Measurements from ENCODE around the gene LASP1.

Gene LASP1

GRCh38 chr17:38871247-38872015, 1.6 kb downstream of the LASP1 start:
- peaks cover 4% of the 10 kb centered on the region; the same call in 1 of the 2 replicates for H3K36me3 ChIP-seq (ENCODE audit: insufficient read depth, low read length)
- H2AFZ ChIP-seq (ENCODE audit: low read length): no peak overlapping the region
- H3K4me1 ChIP-seq (ENCODE audit: insufficient read depth, low read length, severe bottlenecking): peaks cover 65% of the 10 kb centered on the region
- peaks cover 5% of the 10 kb centered on the region; the same call in 1 of the 2 replicates for H3F3A ChIP-seq (ENCODE audit: insufficient read depth, low read length)
- H3K9ac ChIP-seq (ENCODE audit: low read length): peak overlapping the region; percentile 91
- peak overlapping the region; percentile 90 for H3K4me2 ChIP-seq (ENCODE audit: low read length)
- no peaks in the 10 kb centered on the region for H4K20me1 ChIP-seq (ENCODE audit: insufficient read depth, low read length)
- no peaks in the 10 kb centered on the region for H3K9me2 ChIP-seq (ENCODE audit: low read depth, low read length)
- TF ChIP-seq EZH2 (IDR thresholded peaks at IDR 0.05; ENCODE audit: borderline replicate concordance, low read length): no peak
- TF ChIP-seq CTCF (IDR thresholded peaks at IDR 0.05; ENCODE audit: low read length): peak; percentile 19; the same call in 1 of the 2 replicates
- H3K27me3 ChIP-seq (ENCODE audit: insufficient read depth, low read length): no peaks in the 10 kb centered on the region
- peak overlapping the region; percentile 87 for H3K27ac ChIP-seq (ENCODE audit: low read depth, low read length, poor library complexity, severe bottlenecking)
- H3K4me3 ChIP-seq (ENCODE audit: low read depth, low read length, poor library complexity, severe bottlenecking): peak overlapping the region; percentile 93
- H3K79me2 ChIP-seq (ENCODE audit: insufficient read depth, low read length): peaks cover 45% of the 10 kb centered on the region
- no peaks in the 10 kb centered on the region for H3K9me3 ChIP-seq (ENCODE audit: low read length)

GRCh38 chr17:38872027-38872511, 2.2 kb downstream of the LASP1 start:
- H3K9me2 ChIP-seq (ENCODE audit: low read depth, low read length): no peaks in the 10 kb centered on the region
- peaks cover 45% of the 10 kb centered on the region for H3K79me2 ChIP-seq (ENCODE audit: insufficient read depth, low read length)
- H3K4me1 ChIP-seq (ENCODE audit: insufficient read depth, low read length, severe bottlenecking): peaks cover 68% of the 10 kb centered on the region
- H4K20me1 ChIP-seq (ENCODE audit: insufficient read depth, low read length): no peaks in the 10 kb centered on the region
- peak overlapping the region; percentile 91 for H3K9ac ChIP-seq (ENCODE audit: low read length)
- peak overlapping the region; percentile 87 for H3K27ac ChIP-seq (ENCODE audit: low read depth, low read length, poor library complexity, severe bottlenecking)
- H3F3A ChIP-seq (ENCODE audit: insufficient read depth, low read length): peaks cover 5% of the 10 kb centered on the region; the same call in 1 of the 2 replicates
- no peaks in the 10 kb centered on the region for H3K9me3 ChIP-seq (ENCODE audit: low read length)
- peak overlapping the region; percentile 90 for H3K4me2 ChIP-seq (ENCODE audit: low read length)
- no peaks in the 10 kb centered on the region for H3K27me3 ChIP-seq (ENCODE audit: insufficient read depth, low read length)
- H2AFZ ChIP-seq (ENCODE audit: low read length): no peak overlapping the region
- TF ChIP-seq CTCF (IDR thresholded peaks at IDR 0.05; ENCODE audit: low read length): no peak
- TF ChIP-seq EZH2 (IDR thresholded peaks at IDR 0.05; ENCODE audit: borderline replicate concordance, low read length): no peak
- H3K36me3 ChIP-seq (ENCODE audit: insufficient read depth, low read length): peaks cover 4% of the 10 kb centered on the region; the same call in 1 of the 2 replicates
- peak overlapping the region; percentile 93 for H3K4me3 ChIP-seq (ENCODE audit: low read depth, low read length, poor library complexity, severe bottlenecking)

- H3K27me3 ChIP-seq (ENCODE audit: insufficient read depth, low read length): no peaks in the 10 kb centered on the region
- peak overlapping the region; percentile 87 for H3K27ac ChIP-seq (ENCODE audit: low read depth, low read length, poor library complexity, severe bottlenecking)
- TF ChIP-seq CTCF (IDR thresholded peaks at IDR 0.05; ENCODE audit: low read length) (no peak), EZH2 (IDR thresholded peaks at IDR 0.05; ENCODE audit: borderline replicate concordance, low read length) (no peak)
- no peak overlapping the region for H2AFZ ChIP-seq (ENCODE audit: low read length)
- no peaks in the 10 kb centered on the region for H3K9me2 ChIP-seq (ENCODE audit: low read depth, low read length)
- H3K4me3 ChIP-seq (ENCODE audit: low read depth, low read length, poor library complexity, severe bottlenecking): peak overlapping the region; percentile 93
- H3F3A ChIP-seq (ENCODE audit: insufficient read depth, low read length): peaks cover 2% of the 10 kb centered on the region; the same call in 1 of the 2 replicates
- no peaks in the 10 kb centered on the region for H4K20me1 ChIP-seq (ENCODE audit: insufficient read depth, low read length)
- H3K9me3 ChIP-seq (ENCODE audit: low read length): no peaks in the 10 kb centered on the region
- peak overlapping the region; percentile 90 for H3K4me2 ChIP-seq (ENCODE audit: low read length)
- H3K9ac ChIP-seq (ENCODE audit: low read length): peak overlapping the region; percentile 91; the same call in 1 of the 2 replicates
- peaks cover 45% of the 10 kb centered on the region for H3K79me2 ChIP-seq (ENCODE audit: insufficient read depth, low read length)
- H3K4me1 ChIP-seq (ENCODE audit: insufficient read depth, low read length, severe bottlenecking): peaks cover 72% of the 10 kb centered on the region
- peaks cover 4% of the 10 kb centered on the region; the same call in 1 of the 2 replicates for H3K36me3 ChIP-seq (ENCODE audit: insufficient read depth, low read length)
Measured at GRCh38 chr17:38872671-38873385, 3.0 kb downstream of the LASP1 start.
